ENCODE results near the gene KRTAP12-4. TPM values are rescaled to one million over a fixed set of nuclear protein-coding genes. Genes with fewer than 3 reads are reported as not detected.

The KRTAP12-4 gene
- total RNA-seq, 1 donor from 2014 or later: not detected

- no peak for DNase-seq (ENCODE audit: low spot score)
- peaks cover 6% of the 10 kb centered on the region for H3K9me3 Mint-ChIP-seq (ENCODE audit: unreplicated experiment)
- no peak for TF ChIP-seq CTCF (IDR thresholded peaks at IDR 0.05; ENCODE audit: unreplicated experiment)
- H3K36me3 Mint-ChIP-seq (ENCODE audit: low read depth, unreplicated experiment): peaks cover 7% of the 10 kb centered on the region
- H3K4me3 Mint-ChIP-seq (ENCODE audit: unreplicated experiment): no peak overlapping the region
- H3K4me1 Mint-ChIP-seq (ENCODE audit: unreplicated experiment): peaks cover 7% of the 10 kb centered on the region
- H3K27me3 Mint-ChIP-seq (ENCODE audit: unreplicated experiment): peaks cover 4% of the 10 kb centered on the region
- H3K27ac Mint-ChIP-seq (ENCODE audit: unreplicated experiment): no peak overlapping the region
Observed at GRCh38 chr21:44616591-44616926, 37.9 kb downstream of the KRTAP12-4 start.

- Mint-ChIP-seq H3K4me3 (ENCODE audit: unreplicated experiment) (no peak overlapping the region), H3K27me3 (ENCODE audit: unreplicated experiment) (peaks cover 4% of the 10 kb centered on the region), H3K9me3 (ENCODE audit: unreplicated experiment) (peaks cover 8% of the 10 kb centered on the region), H3K36me3 (ENCODE audit: low read depth, unreplicated experiment) (peaks cover 10% of the 10 kb centered on the region), H3K27ac (ENCODE audit: unreplicated experiment) (no peak overlapping the region), H3K4me1 (ENCODE audit: unreplicated experiment) (peaks cover 7% of the 10 kb centered on the region)
- no peak for TF ChIP-seq CTCF (IDR thresholded peaks at IDR 0.05; ENCODE audit: unreplicated experiment)
- no peak for DNase-seq (ENCODE audit: low spot score)
Observed at GRCh38 chr21:44615911-44616590, 38.4 kb downstream of the KRTAP12-4 start.

GRCh38 chr21:44615466-44615865 lies 39.0 kb downstream of the KRTAP12-4 start:
- Mint-ChIP-seq H3K36me3 (ENCODE audit: low read depth, unreplicated experiment) (peaks cover 13% of the 10 kb centered on the region), H3K27me3 (ENCODE audit: unreplicated experiment) (peaks cover 4% of the 10 kb centered on the region), H3K4me1 (ENCODE audit: unreplicated experiment) (peaks cover 7% of the 10 kb centered on the region), H3K4me3 (ENCODE audit: unreplicated experiment) (no peak overlapping the region), H3K27ac (ENCODE audit: unreplicated experiment) (no peak overlapping the region), H3K9me3 (ENCODE audit: unreplicated experiment) (peaks cover 8% of the 10 kb centered on the region)
- DNase-seq (ENCODE audit: low spot score): no peak
- TF ChIP-seq CTCF (IDR thresholded peaks at IDR 0.05; ENCODE audit: unreplicated experiment): no peak

GRCh38 chr21:44614961-44615391 lies 39.5 kb downstream of the KRTAP12-4 start:
- peaks cover 7% of the 10 kb centered on the region for H3K4me1 Mint-ChIP-seq (ENCODE audit: unreplicated experiment)
- no peak overlapping the region for H3K27ac Mint-ChIP-seq (ENCODE audit: unreplicated experiment)
- peaks cover 13% of the 10 kb centered on the region for H3K36me3 Mint-ChIP-seq (ENCODE audit: low read depth, unreplicated experiment)
- no peak for DNase-seq (ENCODE audit: low spot score)
- TF ChIP-seq CTCF (IDR thresholded peaks at IDR 0.05; ENCODE audit: unreplicated experiment): no peak
- H3K9me3 Mint-ChIP-seq (ENCODE audit: unreplicated experiment): peaks cover 9% of the 10 kb centered on the region
- H3K4me3 Mint-ChIP-seq (ENCODE audit: unreplicated experiment): no peak overlapping the region
- peaks cover 4% of the 10 kb centered on the region for H3K27me3 Mint-ChIP-seq (ENCODE audit: unreplicated experiment)

- H3K27ac Mint-ChIP-seq (ENCODE audit: unreplicated experiment): no peak overlapping the region
Observed at GRCh38 chr21:44614161-44614631, 40.3 kb downstream of the KRTAP12-4 start.

More at GRCh38 chr21:44614161-44614631, 40.3 kb downstream of the KRTAP12-4 start:
- peaks cover 12% of the 10 kb centered on the region for H3K9me3 Mint-ChIP-seq (ENCODE audit: unreplicated experiment)
- H3K27me3 Mint-ChIP-seq (ENCODE audit: unreplicated experiment): peaks cover 4% of the 10 kb centered on the region
- H3K4me3 Mint-ChIP-seq (ENCODE audit: unreplicated experiment): no peak overlapping the region
- peaks cover 13% of the 10 kb centered on the region for H3K36me3 Mint-ChIP-seq (ENCODE audit: low read depth, unreplicated experiment)
- no peak for DNase-seq (ENCODE audit: low spot score)
- H3K4me1 Mint-ChIP-seq (ENCODE audit: unreplicated experiment): peaks cover 7% of the 10 kb centered on the region
- TF ChIP-seq CTCF (IDR thresholded peaks at IDR 0.05; ENCODE audit: unreplicated experiment): no peak

Measured in endothelial cell (in vitro differentiated cells).